ENCODE results near the gene TIRAP.
"Not testable (repeated sequence)": the region's sequence is repeated elsewhere in the genome, so short reads cannot be mapped to it uniquely, and the experiment has no call there.

Gene TIRAP

DNA sequence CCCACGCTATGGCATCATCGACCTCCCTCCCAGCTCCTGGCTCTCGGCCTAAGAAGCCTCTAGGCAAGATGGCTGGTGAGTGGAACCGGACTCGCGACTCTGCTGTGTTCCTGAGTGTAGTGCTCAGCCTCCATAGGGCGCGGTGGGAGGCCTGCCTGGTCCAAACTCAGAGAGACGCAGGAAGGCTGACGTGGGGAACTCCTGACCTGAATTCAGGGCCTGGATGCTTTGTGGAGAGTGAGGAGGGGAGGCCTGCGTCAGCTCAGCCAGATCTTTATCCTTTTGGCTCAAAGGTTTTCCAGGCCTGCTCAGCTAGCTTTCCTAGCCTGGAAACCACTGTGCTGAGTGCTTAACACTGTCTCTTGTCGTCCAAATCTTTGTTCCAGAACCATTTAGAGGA is 8.0 kb downstream of the TIRAP start:
- DNase-seq = no peak

DNA sequence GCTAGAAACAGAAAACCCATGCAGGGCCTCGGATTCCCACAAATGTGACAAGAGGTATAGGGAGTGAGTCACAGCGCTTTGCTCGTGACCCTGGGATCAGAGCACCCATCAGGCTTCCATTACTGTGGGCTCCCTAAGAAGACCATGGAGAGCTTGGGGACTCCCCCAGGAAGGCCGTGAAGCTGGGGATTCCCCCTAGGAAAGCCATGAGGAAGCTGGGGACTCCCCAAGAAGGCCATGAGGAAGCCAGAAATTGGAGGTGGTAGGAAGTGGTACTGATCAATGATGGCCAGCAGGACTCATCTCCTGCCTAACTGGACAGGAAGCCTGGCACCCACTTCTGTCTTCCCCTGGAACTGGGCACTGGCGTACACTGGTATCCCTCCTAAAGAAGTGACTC is 10.8 kb downstream of the TIRAP start:
- DNase-seq = no peak

DNA sequence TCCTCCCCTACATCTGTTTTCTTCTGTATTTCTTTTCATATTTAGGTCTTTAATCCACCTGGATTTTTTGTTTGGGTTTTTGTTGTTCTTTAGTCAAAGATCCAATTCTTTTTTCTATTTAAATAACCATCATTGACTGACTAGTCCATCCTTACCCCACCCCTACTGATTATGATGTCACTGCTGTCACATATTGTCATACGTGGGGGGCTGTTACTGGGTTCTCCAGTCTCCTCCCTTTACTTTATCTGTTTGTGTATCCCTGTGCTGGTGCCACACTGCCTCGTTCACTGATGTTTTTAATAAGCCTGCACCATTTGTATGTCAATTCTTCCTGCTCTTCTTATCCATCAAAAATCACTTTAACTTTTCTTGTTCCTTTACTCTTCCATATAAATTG is 14.1 kb downstream of the TIRAP start:
- DNase-seq = no peak

DNA sequence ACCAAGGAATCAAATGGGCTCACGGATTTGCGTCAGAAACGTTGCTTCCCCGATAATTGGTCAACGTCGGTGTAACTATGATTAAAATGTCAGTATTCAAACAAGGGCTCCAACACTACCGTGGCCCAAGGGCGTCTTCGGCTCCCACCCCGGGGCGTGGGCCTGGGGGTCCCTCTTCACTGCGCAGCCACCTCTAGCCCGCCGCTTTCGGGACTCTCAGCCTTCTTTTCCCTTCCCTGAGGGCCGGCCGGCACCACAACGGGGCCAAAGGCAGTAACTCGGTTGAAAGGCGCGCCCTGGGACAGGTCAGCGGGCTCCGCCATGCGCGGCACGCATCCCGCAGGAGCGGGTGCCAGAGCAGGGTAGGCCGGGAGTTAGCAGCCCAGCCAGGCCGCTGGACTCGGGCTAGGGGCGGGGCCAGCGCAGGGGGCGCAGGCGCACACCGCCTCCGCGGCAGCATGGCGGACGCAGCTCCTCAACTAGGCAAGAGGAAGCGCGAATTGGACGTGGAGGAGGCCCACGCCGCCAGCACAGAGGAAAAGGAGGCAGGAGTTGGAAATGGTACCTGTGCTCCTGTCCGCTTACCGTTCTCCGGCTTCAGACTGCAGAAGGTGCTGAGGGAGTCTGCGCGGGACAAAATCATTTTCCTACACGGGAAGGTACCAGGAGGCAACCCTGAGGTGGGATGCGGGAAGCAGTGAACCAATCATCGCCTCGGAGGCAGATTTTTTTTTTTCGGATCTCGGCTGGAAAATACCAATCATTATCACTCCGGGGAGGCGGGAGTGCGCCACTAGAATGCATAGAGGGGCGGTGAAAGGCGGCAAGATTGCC is 20.9 kb downstream of the TIRAP start, which contains the start of gene DCPS:
TSS of gene DCPS (plus strand) at position 438 of the 834 bp plus-strand sequence. CDS start at position 459, 21 bp downstream.
- peak; percentile 87 for DNase-seq

DNA sequence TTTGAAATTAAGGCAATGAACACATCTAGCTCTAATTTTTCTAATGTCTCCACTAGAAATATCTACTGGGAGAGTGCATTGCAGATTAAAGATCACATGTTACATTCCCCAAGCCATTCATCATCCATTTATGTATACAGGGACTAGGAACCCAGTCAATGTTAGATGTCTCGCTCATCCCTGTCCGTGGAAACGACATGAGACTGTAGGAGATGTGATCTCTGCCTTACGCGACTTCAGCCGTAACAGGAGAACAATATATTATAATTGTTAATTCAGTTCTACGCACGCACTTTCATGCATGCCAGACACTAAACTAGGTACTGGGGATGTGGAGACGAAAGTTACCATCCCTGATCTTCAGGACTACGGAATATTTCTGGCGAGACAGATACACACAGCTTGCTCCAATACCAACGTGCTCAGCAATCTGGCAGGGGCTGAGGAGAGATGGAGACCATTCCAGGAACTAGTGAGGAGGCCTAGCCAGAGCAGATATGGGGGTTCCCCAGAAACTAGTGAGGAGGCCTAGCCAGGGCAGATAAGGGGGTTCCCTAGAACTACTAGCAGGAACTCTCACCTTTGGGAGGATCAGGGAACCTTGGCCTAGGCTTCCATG is 21.7 kb downstream of the TIRAP start:
- DNase-seq = no peak

DNA sequence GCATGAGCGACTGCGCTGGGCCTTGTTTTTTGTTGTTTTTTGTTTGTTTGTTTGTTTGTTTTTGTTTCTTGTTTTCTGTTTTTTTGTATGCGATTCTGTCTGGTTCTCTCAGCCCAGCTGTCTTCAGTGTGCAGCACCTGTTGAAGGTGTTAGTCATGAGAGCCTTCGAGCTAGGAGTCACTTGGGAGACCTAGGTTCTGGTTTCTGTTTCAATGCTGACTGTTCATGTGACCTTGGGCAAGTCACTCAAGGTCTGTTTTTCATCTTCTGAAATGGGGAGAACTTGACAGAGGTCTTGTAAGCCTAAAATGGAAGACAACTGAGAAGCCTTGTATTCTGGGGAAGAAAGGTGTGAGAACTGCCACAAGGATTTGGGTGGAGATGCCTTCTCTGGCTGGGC is 22.8 kb downstream of the TIRAP start:
- no peak for DNase-seq

DNA sequence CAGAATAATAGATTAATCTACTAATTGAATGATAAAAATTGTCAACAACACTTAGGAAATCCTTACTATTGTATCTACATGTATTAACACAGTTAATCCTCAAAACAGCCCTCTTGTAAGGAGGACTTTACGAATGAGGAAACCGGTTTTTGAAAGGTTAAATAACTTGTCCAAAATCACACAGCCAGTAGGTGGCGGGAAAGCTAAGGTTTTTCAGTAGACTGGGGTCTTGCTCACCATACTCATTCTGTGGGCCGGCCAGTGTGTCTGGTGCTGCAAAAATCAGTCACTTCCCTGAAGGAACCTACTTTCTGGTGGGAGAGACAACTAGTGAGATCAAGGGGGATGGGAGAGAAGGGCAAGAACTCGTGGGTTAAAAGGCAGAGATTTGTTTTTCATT is 24.8 kb downstream of the TIRAP start:
- DNase-seq = no peak

DNA sequence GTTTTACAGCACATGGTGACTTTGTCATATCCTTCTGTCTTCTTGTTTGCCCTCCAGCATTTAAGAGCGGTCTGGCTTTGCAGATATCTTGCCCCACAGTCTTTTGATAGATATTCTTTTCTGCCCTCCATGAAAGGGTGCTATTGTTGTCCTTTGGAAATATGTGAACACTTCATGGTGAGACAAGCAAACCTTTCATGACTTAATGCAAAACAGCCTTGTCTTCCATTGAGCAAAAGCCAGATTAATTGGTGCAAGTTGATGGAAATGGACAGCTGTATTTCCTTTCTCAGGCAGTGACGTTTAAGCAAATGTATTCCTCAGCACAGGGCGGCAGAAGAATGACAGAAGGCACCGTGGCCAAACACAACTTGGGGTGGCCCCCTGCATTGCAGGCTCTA is 25.4 kb downstream of the TIRAP start:
- DNase-seq = no peak

DNA sequence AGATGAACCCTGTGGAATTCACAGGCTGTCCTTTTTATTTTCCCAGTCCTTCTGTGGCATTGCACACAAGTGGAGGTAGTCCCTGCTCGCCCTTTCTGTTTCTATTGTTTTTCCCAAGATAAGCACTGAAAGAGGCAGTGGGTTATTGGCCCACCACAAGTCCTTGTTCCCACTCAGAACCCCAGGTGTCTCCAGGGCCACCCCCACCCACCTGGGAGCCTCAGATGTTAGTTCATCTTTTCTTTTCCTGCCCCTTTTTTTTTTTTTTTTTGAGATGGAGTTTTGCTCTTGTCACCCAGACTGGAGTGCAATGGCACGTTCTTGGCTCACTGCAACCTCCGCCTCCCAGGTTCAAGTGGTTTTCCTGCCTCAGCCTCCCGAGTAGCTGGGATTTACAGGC is 25.9 kb downstream of the TIRAP start:
- not testable (repeated sequence) for DNase-seq

DNA sequence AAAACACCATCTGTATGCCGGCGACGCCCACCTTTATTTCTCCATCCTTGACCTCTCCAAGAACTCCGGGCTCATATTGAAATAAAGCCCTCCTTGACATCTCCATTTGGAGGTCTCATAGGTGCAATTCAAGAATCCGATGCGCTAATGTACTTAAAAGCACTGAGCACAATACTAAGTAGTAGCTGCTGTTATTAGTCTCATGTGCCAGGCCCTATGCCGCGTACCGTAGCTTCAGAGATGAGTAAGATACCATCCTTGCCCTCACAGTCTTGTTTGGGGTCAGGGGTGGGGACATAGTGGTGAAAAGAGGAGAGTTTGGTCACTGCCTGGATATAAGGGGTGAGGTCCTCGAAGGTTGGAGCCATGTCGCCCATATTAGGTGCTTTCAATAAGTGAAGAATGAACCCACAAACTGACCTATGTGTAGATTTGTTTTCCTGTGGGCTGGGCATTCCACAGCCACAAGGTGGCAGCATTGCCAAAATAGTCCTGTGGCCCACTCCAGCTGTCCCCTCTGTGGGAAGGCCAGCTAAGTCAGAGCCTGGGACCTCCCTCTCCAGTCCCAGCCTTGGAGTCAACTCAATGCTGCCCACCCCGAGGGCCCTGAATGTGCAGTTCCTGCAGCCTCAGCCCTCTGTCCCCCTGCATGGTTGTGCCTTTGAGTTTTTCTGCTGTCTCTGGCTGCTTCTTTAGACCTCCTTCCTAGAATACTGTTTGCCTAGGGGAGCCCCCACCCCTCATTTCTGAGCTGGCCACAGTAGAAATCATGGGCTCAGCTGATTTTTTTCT is 27.5 kb downstream of the TIRAP start:
- no peak for DNase-seq

DNA sequence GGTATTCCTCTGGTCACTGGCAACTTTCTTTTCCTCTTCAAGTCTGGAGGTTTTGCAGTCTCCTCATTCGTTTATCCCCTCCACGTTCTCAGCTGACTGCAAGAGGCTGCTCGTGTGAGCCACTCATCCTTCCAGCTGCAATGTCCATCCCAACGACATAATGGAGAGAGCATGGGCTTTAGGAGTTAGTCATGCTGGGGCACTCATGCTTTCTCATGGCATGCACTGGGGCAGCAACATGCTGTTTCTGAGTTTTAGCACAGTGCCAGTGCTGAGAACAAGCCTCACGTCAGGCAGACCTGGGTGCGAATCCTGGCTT is 28.1 kb downstream of the TIRAP start:
- DNase-seq = no peak

DNA sequence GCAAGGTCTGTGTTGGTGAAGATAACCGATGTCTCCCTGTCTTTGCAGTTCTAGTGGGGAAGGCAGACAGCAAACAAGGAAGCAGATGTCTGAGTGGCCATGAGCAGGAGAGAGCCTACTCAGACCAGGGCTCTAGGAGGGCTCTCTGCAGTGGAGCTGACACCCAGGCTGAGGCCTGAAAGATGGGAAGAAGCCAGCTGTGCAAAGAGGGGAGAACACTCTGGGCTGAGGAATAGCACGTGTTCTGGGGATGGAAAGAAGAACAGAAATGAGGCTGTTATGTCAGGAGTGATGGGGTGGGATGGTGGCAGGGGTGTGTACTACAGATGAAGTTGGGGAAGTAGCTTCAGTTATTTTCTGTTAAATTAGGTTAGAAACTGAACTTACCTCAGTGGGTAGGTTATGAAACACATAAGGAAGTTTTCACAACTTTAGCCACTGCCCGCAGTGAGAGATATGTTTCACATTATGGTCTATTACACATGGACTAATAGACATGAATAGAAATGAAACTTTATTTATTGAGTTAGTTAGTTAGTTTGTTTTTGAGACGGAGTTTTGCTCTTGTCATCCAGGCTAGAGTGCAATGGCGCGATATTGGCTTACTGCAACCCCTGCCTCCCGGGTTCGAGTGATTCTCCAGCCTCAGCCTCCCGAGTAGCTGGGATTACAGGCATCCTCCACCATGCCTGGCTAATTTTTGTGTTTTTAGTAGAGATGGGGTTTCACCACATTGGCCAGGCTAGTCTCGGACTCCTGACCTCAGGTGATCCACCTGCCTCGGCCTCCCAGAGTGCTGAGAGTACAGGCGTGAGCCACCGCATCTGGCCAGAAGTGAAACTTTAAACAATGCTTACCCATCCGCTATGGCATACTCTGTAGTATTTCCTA is 28.8 kb downstream of the TIRAP start:
- DNase-seq = no peak

DNA sequence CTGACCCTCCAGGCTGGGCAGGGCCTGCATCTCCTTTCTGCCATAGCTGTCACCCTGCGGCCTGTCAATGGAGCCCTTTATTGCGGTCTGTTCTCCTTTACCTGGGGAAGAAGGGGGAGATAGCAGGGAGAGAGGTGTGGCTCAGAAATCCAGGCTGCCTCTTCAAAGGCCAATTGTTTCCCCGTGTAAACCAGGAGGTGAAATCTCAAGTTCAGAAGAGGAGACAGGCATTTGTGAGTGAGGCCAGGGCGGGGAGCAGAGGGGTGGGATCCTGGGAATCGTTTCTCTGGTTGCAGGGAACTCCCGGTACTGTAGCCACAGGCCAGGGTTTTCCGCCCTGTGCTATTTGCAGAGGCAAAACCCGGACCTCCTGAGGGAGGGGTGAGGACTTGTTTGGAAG is 30.1 kb downstream of the TIRAP start:
- DNase-seq = no peak

DNA sequence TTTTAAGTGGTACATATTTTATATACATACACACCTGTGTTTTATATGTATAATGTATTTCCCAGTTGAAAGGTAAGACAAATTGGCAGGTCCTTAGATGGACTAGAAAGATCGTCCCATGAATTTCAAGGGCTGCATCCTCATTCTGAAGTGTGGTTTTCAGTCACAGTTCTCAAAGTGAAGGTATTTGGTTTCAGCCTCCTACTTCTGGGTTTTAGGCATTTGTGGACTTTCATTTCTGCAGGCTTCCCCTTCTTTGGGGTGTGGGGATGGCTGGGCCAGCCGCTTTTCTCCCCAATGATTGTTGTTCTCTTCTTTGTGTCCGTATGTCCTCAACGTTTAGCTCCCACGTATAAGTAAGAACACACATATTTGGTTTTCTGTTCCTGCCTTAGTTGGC is 30.9 kb downstream of the TIRAP start:
- DNase-seq = no peak

DNA sequence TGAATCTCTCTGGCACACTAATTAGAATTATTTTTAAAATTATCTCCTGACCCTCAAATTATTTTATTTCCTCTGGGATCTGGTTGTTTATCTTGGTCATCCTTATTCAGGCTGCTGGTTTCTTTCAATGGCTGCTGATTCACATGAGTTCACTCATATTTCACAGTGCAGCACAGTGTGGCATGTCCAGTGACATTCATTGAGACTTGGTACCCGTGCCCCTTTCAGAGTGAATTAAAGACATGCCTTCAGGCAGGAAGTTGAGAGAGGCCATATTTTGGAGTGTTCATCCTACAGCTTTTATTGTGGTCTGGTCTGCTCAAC is 34.5 kb downstream of the TIRAP start:
- DNase-seq = no peak

DNA sequence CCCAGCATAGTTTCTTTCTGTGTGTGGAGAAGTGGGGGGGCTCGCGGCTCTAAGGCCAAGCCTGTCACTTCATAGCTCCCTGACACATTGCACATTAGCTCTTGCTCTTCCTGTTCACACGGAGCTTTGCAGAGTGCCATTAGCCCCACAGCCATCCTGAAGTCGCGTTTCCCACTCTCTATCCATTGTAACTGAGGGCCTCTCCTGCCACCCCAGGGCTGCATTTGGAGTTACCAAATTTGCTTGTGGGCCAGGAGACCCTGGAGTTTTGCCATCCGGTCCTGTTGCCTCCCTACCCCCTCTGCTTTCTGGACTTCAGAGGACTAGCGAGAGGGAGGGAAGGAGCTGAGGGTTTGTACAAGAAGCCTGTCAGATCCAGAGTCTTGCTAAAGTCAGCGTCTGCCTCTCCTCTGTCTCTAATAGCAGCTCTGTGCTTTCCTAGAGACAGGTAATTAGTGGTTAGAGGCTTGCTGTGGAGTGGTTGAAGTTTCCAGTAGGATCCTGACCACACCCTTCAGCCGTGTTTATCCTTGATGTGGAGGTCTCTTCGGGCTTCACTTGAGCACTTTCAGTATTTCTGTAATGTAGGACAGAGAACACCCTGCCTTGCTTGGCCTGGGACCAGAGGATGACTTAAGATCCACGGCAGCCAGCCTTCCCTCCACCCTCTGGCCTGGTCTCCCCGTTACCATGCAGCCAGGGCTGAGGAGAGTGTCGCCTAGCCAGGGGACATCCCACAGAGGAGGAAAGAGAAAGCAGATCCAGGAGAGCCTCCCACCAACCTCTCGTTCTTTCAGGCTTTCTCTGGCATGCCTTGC is 35.1 kb downstream of the TIRAP start:
- no peak for DNase-seq

DNA sequence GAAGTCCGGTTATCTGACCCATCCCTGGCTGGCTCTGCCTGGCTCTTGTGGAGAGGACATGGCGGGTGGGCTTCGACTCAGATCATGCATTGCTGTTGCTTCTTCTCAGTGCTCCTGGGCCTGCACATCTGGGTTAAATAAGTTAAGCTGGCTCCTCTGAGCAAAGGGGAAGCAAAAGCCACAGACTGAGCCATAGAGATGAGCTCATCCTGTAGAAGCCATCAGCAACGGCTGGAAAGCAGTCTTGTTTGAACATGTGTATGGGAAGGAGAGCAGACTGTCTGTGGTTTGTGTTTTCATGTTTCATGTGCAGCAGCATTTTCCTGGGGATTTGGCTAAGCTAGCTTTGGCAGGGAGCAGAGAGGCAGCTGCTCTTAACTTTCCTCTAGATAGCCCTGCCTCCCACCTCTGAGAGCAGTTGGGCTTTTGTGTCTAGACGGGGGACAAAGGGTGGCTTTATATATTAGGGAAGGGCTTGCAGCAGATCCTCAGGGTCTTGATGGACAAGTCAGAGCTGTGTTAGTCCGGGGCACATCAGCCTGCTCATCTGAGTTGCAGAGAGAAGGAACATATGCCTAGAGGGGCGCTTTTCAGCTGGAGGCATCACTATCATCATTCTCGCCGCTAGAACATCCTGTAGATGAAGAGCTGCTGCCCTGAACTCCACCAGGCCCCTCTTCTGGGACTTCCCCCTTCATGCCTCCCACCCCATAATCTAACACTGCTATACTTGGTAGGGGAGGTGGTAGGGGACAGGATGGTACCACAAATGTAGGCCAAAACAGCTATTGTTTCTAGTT is 35.9 kb downstream of the TIRAP start:
- DNase-seq = no peak

DNA sequence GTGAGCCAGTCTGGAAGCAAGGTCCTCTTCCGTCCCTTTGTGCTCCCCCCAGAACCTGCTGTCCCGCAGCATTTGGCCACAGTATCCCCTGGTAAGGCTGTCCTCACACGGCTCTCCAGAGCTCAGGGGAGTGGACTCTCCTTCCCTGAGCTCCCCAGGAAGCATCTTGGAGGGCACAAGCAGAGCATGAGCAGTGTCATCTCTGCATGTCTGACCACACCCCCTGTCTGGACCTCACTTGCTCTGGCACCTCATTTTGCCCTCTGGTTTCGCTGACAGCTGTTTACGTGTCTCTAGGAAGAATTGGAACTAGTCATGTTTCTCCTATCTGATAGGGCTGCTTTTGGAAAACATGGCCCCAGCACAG is 36.5 kb downstream of the TIRAP start:
- DNase-seq = no peak

DNA sequence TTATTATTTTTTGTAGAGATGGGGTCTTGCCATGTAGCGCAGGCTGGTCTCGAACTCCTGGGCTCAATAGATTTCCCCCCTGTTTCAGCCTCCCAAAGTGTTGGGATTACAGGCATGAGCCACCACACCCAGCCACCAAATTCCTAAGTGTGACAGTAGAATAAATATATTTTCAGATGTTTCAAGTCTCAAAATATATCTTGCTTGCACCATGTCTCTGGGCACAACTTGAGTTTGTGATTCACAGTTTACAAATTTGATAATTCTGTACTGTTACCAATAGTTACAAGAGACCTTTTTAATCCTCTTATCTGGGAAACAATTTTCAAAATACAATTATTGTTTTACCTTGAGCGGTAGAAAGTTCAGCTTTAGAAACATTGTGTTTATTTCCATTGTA is 40.1 kb downstream of the TIRAP start:
- no peak for DNase-seq

DNA sequence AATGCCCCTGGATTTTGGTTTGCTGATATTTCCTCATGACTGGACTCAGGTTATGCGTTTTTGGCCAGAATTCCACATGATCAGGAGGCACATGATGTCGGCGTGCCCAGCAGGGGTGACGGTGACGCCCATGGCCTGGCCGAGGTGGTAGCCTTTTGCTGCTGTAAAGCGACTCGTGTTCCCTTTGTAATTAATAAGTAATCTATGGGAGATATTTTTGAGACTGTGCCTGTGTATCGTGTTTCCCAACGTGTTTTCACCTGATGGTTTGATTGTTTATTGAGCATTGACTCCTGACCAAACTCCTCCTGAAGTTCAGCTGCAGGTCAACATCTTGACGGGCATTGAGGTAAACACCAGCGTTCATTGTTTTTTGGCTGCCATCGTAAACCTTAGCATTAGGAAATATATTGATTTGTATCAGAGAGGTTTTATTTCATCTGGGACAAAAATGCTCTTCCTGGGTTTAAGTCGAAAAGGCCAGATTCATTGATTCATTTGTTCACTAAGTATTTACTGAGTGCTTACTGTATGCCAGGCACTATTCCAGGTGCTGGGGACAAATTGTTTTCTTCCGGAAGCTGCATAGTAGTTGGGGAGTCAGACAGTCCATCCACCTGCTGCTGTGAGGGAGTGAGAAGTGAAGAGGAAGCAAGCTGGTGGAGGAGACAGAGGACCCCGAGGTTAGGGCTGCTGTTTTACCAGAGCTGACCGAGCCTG is 44.5 kb downstream of the TIRAP start:
- DNase-seq = no peak

DNA sequence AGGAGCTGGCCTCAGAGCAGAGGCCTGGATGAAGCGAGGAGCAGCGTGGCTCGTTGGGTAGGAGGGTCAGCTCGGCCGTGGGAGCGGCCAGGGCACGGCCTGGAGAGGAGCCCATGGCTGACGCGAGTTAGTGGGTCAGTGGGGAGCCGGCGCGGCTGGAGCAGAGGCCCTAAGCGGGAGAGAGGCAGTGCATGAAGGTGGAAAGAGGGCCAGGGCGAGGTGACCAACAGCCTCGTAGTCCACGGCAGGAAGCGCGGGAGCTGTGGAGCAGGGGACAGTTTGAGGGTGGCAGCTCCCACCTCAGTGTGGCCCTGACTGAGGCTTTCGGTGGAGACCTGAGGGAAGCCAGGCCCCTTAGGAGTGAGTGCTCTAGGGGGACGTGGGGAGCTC is 45.1 kb downstream of the TIRAP start:
- DNase-seq = no peak

Measured in NCI-H2081 treated with DMSO at 0.1 percent for 48 hours (cell line).